IMR-90 (cell line): ENCODE data around the gene USP9Y. TPM values are rescaled to one million over a fixed set of nuclear protein-coding genes. Genes with fewer than 3 reads are reported as not detected.

Experiments
- ATAC-seq: fragments of 200-7000 bp; cut with Tn5 transposase; 2 replicates; pipeline ENCODE4 v1.9.1; 2020; ENCODE audit warnings: low read depth, mild to moderate bottlenecking, moderate library complexity
- BruUV-seq: library from RNA; stranded (reverse); fragments of 400-500 nt; replicated peaks from 2 replicates; lab custom pipeline; 2021; lab: Mats Ljungman, UMichigan
- CTCF ChIA-PET: fragments of 300-600 bp; formaldehyde crosslinking; extraction: SDS; loops from one replicate; lab custom pipeline; 2021; ENCODE audit warnings: antibody characterized with exemption; lab: Yijun Ruan, JAX
- POLR2A ChIA-PET: fragments of 300-600 bp; sonication (Branson Sonifier 250); formaldehyde crosslinking; loops from one replicate; lab custom pipeline; 2022; ENCODE audit warnings: antibody characterized with exemption; ENCODE audit not compliant: unreplicated experiment; lab: Charles Lee
- DNase-seq: peaks from one replicate; pipeline ENCODE4 v3.0.0; 2013
- H2AFZ ChIP-seq: replicated peaks from 2 replicates; pipeline ENCODE3; 2013; ENCODE audit warnings: low read length, mild to moderate bottlenecking; ENCODE audit not compliant: poor library complexity
- H2AK5ac ChIP-seq: 2 replicates; pipeline ENCODE4 v1.6.1; 2013; ENCODE audit warnings: low read depth, low read length, inconsistent platforms
- H2AK9ac ChIP-seq: replicated peaks from 2 replicates; pipeline ENCODE3; 2013; ENCODE audit warnings: mild to moderate bottlenecking, low read depth, low read length, moderate library complexity; ENCODE audit not compliant: poor library complexity
- H2BK120ac ChIP-seq: 2 replicates; pipeline ENCODE4 v1.6.1; 2013; ENCODE audit warnings: low read depth, low read length, inconsistent platforms
- H2BK15ac ChIP-seq: 3 replicates; pipeline ENCODE4 v1.6.1; 2013; ENCODE audit warnings: low read depth, low read length, inconsistent platforms
- H2BK20ac ChIP-seq: 2 replicates; pipeline ENCODE4 v1.6.1; 2013; ENCODE audit warnings: low read depth, mild to moderate bottlenecking, inconsistent platforms, low read length, moderate library complexity
- H2BK5ac ChIP-seq: 2 replicates; pipeline ENCODE4 v1.6.1; 2013; ENCODE audit warnings: mild to moderate bottlenecking, low read depth, low read length, inconsistent platforms; ENCODE audit not compliant: poor library complexity, severe bottlenecking
- H3K14ac ChIP-seq: replicated peaks from 2 replicates; pipeline ENCODE4 v1.6.1; 2013; ENCODE audit warnings: low read depth, low read length, inconsistent platforms
- H3K18ac ChIP-seq: 2 replicates; pipeline ENCODE4 v1.6.1; 2013; ENCODE audit warnings: low read depth, low read length, control low read depth
- H3K23ac ChIP-seq: 2 replicates; pipeline ENCODE4 v1.6.1; 2013; ENCODE audit warnings: low read depth, low read length, inconsistent platforms
- H3K27ac ChIP-seq: 2 replicates; pipeline ENCODE4 v1.5.1; 2013; ENCODE audit warnings: mild to moderate bottlenecking, control low read depth, low read length; ENCODE audit not compliant: insufficient read depth
- H3K27me3 ChIP-seq: 2 replicates; pipeline ENCODE4 v1.6.1; 2013; ENCODE audit warnings: low read length; ENCODE audit not compliant: control insufficient read depth, insufficient read depth
- H3K36me3 ChIP-seq: 2 replicates; pipeline ENCODE4 v1.6.1; 2013; ENCODE audit warnings: low read length, mixed read lengths; ENCODE audit not compliant: control insufficient read depth, insufficient read depth
- H3K4ac ChIP-seq: 2 replicates; pipeline ENCODE4 v1.6.1; 2013; ENCODE audit warnings: low read depth, low read length, inconsistent platforms
- H3K4me1 ChIP-seq: 2 replicates; pipeline ENCODE4 v1.6.1; 2013; ENCODE audit warnings: low read length, mixed read lengths; ENCODE audit not compliant: control insufficient read depth, insufficient read depth
- H3K4me2 ChIP-seq: 2 replicates; pipeline ENCODE4 v1.6.1; 2013; ENCODE audit warnings: low read depth, mild to moderate bottlenecking, control low read depth, low read length, moderate library complexity
- H3K4me3 ChIP-seq: 2 replicates; pipeline ENCODE4 v1.5.1; 2013; ENCODE audit warnings: low read depth, mild to moderate bottlenecking, control low read depth, low read length, moderate library complexity; ENCODE audit not compliant: insufficient read depth
- H3K56ac ChIP-seq: 2 replicates; pipeline ENCODE4 v1.6.1; 2013; ENCODE audit warnings: low read length, inconsistent platforms; ENCODE audit not compliant: insufficient read depth; ENCODE audit errors: extremely low read depth
- H3K79me1 ChIP-seq, 2 experiments: 2 replicates each; pipeline ENCODE4 v1.6.1; 2013; ENCODE audit warnings: low read length in 2 of 2, inconsistent platforms in 1 of 2, low read depth in 1 of 2
- H3K9ac ChIP-seq: 2 replicates; pipeline ENCODE4 v1.6.1; 2013; ENCODE audit warnings: low read depth, low read length, control low read depth
- H3K9me1 ChIP-seq: 2 replicates; pipeline ENCODE4 v1.6.1; 2013; ENCODE audit warnings: low read length, inconsistent platforms; ENCODE audit not compliant: insufficient read depth
- H3K9me3 ChIP-seq: 2 replicates; pipeline ENCODE4 v1.6.1; 2013; ENCODE audit warnings: low read length; ENCODE audit not compliant: control insufficient read depth, insufficient read depth
- H4K20me1 ChIP-seq: 2 replicates; pipeline ENCODE4 v1.6.1; 2013; ENCODE audit warnings: low read length, inconsistent platforms; ENCODE audit not compliant: insufficient read depth
- H4K5ac ChIP-seq: 2 replicates; pipeline ENCODE4 v1.6.1; 2013; ENCODE audit warnings: mild to moderate bottlenecking, low read depth, low read length, control low read depth
- H4K8ac ChIP-seq, 2 experiments: 2 replicates each; pipeline ENCODE4 v1.6.1; 2013; ENCODE audit warnings: low read depth in 2 of 2, low read length in 2 of 2, control low read depth in 1 of 2, inconsistent platforms in 1 of 2
- H4K91ac ChIP-seq: 2 replicates; pipeline ENCODE4 v1.6.1; 2013; ENCODE audit warnings: low read depth, low read length, inconsistent platforms; ENCODE audit not compliant: insufficient read depth
- FOS ChIP-seq: fragments of 150-350 bp; IDR thresholded peaks from 2 replicates; pipeline ENCODE4 v1.6.1; 2016; ENCODE audit warnings: low read depth, low read length
- MAFK ChIP-seq: IDR thresholded peaks from 2 replicates; pipeline ENCODE4 v1.6.1; 2012; ENCODE audit warnings: low read depth, low read length, improper control_type of control experiment
- MAZ ChIP-seq: IDR thresholded peaks from 2 replicates; pipeline ENCODE4 v1.6.1; 2012; ENCODE audit warnings: low read depth, mild to moderate bottlenecking, low read length, improper control_type of control experiment, moderate library complexity, borderline replicate concordance
- MXI1 ChIP-seq: IDR thresholded peaks from 2 replicates; pipeline ENCODE4 v1.6.1; 2012; ENCODE audit warnings: low read depth, mild to moderate bottlenecking, low read length, moderate library complexity, borderline replicate concordance
- POLR2A ChIP-seq: IDR thresholded peaks from 2 replicates; pipeline ENCODE4 v1.6.1; 2012; ENCODE audit warnings: mild to moderate bottlenecking, low read depth, low read length
- RAD21 ChIP-seq: IDR thresholded peaks from 2 replicates; pipeline ENCODE4 v1.6.1; 2012; ENCODE audit warnings: low read length, improper control_type of control experiment
- SMC3 ChIP-seq: fragments of 150-350 bp; IDR thresholded peaks from 2 replicates; pipeline ENCODE4 v1.6.1; 2016; ENCODE audit warnings: low read depth, mild to moderate bottlenecking, antibody characterized with exemption, low read length, moderate library complexity
- WGBS, 2 experiments: methylation state at CpG; one replicate each; pipeline versions ENCODE4 v1.1.5 to v1.1.7; 2013; ENCODE audit warnings: missing lambda C conversion rate in 2 of 2; ENCODE audit not compliant: insufficient read length in 1 of 2; ENCODE audit errors: extremely low coverage in 2 of 2; 5-methylcytosine and 5-hydroxymethylcytosine counted together
- dilution Hi-C: fragments of 300-500 bp; cut with HindIII; formaldehyde crosslinking; loops from one replicate; pipeline ENCODE4 v1.14.3; 2018; ENCODE audit warnings: low sequenced_read_pairs; ENCODE audit not compliant: unreplicated experiment
- in situ Hi-C: fragments of 300-500 bp; cut with MboI; formaldehyde crosslinking; loops from 3 replicates; pipeline ENCODE4 v1.14.3; 2019; ENCODE audit warnings: low sequenced_read_pairs, inconsistent platforms, mixed read lengths
- intact Hi-C: fragments of 100-400 bp; cut with micrococcal nuclease; formaldehyde crosslinking; loops from 2 replicates; pipeline ENCODE4 v1.10.0; 2022
- polyA plus RNA-seq, 3 experiments: library from polyadenylated mRNA; depleted of rRNA; stranded (reverse); fragments of >200 nt; gene quantifications; 2 replicates each; pipeline ENCODE4 v1.2.3, GENCODE V29; 2012; ENCODE audit warnings: low replicate concordance in 1 of 3
- total RNA-seq: library from RNA; depleted of rRNA; stranded (reverse); fragments of >200 nt; gene quantifications from 2 replicates; pipeline ENCODE4 v1.2.3, GENCODE V29; 2012
- TF ChIP-seq, protein P1 (sequence below): conservative IDR thresholded peaks from 2 replicates; pipeline ENCODE4 v1.5.1; 2012; ENCODE audit warnings: mild to moderate bottlenecking, low read depth, low read length, improper control_type of control experiment

The USP9Y gene
- total and polyA plus RNA-seq, 2 of the 4 experiments (the other 2 are of a cell fraction), result not detected

DNA sequence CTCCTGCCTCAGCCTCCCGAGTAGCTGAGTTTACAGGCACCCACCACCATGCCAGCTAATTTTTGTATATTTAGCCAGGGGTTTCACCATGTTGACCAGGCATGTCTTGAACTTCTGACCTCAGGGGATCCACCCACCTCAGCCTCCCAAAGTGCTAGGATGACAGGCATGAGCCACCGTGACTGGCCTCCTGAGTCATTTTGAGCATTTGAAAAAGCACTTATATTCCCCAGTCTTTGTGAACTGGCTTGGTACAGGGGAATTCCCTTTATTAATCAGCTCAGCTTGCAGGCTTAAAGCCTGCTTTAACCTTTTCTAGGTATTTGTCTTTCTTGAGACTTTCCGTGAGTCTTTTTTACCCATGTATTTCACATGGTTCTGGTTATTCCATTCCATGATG, 32.6 kb downstream of the USP9Y start:
- Histone ChIP-seq H4K5ac (no peak overlapping the region), H2BK15ac (no peak overlapping the region), H3K79me1 (no peaks in the 10 kb centered on the region), H2BK20ac (no peak overlapping the region), H4K8ac (no peak overlapping the region), H3K56ac (no peak overlapping the region), H3K36me3 (no peaks in the 10 kb centered on the region), H3K23ac (no peak overlapping the region), H2BK5ac (no peak overlapping the region), H3K14ac (no peak overlapping the region), H3K4ac (no peak overlapping the region), H3K9ac (no peak overlapping the region), H2AK9ac (no peak overlapping the region), H2BK120ac (no peak overlapping the region), H2AFZ (no peak overlapping the region), H3K4me3 (no peak overlapping the region), H3K4me2 (no peak overlapping the region), H3K9me1 (no peaks in the 10 kb centered on the region), H2AK5ac (no peak overlapping the region), H3K27me3 (no peaks in the 10 kb centered on the region), H4K91ac (no peak overlapping the region), H4K20me1 (no peaks in the 10 kb centered on the region), H3K27ac (no peak overlapping the region), H3K18ac (no peak overlapping the region), H3K4me1 (no peaks in the 10 kb centered on the region), H3K9me3 (no peaks in the 10 kb centered on the region)
- no peak for DNase-seq
- WGBS, 2 experiments, result no CpG with 5 or more reads among the region's 3 CpGs
- ChIA-PET POLR2A (no interaction called here), CTCF (no interaction called here)
- no peak for ATAC-seq
- dilution Hi-C loops, result no loop called here
- BruUV-seq, result no TSS peak
- TF ChIP-seq FOS (no peak), MAFK (no peak), MAZ (no peak), SMC3 (no peak), POLR2A (no peak), RAD21 (no peak), MXI1 (no peak)
- TF ChIP-seq, protein P1, sequence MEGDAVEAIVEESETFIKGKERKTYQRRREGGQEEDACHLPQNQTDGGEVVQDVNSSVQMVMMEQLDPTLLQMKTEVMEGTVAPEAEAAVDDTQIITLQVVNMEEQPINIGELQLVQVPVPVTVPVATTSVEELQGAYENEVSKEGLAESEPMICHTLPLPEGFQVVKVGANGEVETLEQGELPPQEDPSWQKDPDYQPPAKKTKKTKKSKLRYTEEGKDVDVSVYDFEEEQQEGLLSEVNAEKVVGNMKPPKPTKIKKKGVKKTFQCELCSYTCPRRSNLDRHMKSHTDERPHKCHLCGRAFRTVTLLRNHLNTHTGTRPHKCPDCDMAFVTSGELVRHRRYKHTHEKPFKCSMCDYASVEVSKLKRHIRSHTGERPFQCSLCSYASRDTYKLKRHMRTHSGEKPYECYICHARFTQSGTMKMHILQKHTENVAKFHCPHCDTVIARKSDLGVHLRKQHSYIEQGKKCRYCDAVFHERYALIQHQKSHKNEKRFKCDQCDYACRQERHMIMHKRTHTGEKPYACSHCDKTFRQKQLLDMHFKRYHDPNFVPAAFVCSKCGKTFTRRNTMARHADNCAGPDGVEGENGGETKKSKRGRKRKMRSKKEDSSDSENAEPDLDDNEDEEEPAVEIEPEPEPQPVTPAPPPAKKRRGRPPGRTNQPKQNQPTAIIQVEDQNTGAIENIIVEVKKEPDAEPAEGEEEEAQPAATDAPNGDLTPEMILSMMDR, result no peak
- intact Hi-C loops, result no loop called here
- in situ Hi-C loops, result no loop called here
